PC-3 (cell line): Measurements from ENCODE around the gene ABLIM2. TPM values are rescaled to one million over a fixed set of nuclear protein-coding genes. Genes with fewer than 3 reads are reported as not detected.

Source experiments
- ATAC-seq: fragments of 200-7000 bp; cut with Tn5 transposase; 2 replicates; pipeline ENCODE4 v1.9.1; 2020; ENCODE audit warnings: mild to moderate bottlenecking, moderate library complexity
- BruUV-seq: library from RNA; stranded (reverse); fragments of 400-500 nt; replicated peaks from 2 replicates; lab custom pipeline; 2021; lab: Mats Ljungman, UMichigan
- CTCF ChIA-PET: fragments of 300-600 bp; sonication (Branson Sonifier 250); formaldehyde crosslinking; loops from one replicate; lab custom pipeline; 2022; ENCODE audit warnings: antibody characterized with exemption; lab: Charles Lee
- POLR2A ChIA-PET: fragments of 300-600 bp; sonication (Branson Sonifier 250); formaldehyde crosslinking; loops from one replicate; lab custom pipeline; 2022; ENCODE audit warnings: antibody characterized with exemption; ENCODE audit not compliant: unreplicated experiment; lab: Charles Lee
- DNase-seq: peaks from one replicate; pipeline ENCODE4 v3.0.0-alpha.2; 2015
- H2AFZ ChIP-seq: fragments of 300-600 bp; sonication (generic); 2 replicates; pipeline ENCODE4 v1.6.0; 2016; ENCODE audit warnings: antibody characterized with exemption, low read length
- H3F3A ChIP-seq: fragments of 300-600 bp; sonication (generic); one replicate; pipeline ENCODE4 v1.6.0; 2017; ENCODE audit warnings: antibody characterized with exemption, low read length, control low read depth, mild to moderate bottlenecking; ENCODE audit not compliant: unreplicated experiment
- H3K27ac ChIP-seq: fragments of 300-600 bp; sonication (generic); 2 replicates; pipeline ENCODE4 v1.5.1; 2016; ENCODE audit warnings: mild to moderate bottlenecking, low read length
- H3K27me3 ChIP-seq: fragments of 300-600 bp; sonication (generic); 2 replicates; pipeline ENCODE4 v1.6.1; 2016; ENCODE audit warnings: low read length, mixed read lengths
- H3K36me3 ChIP-seq: fragments of 300-600 bp; sonication (generic); 2 replicates; pipeline ENCODE4 v1.6.1; 2016; ENCODE audit warnings: low read depth, mixed run types, low read length, mixed read lengths
- H3K4me1 ChIP-seq: fragments of 300-600 bp; sonication (generic); 2 replicates; pipeline ENCODE4 v1.5.1; 2016; ENCODE audit warnings: low read length; ENCODE audit not compliant: insufficient read depth
- H3K4me2 ChIP-seq: fragments of 300-600 bp; sonication (generic); 2 replicates; pipeline ENCODE4 v1.6.0; 2016; ENCODE audit warnings: low read length
- H3K4me3 ChIP-seq: fragments of 300-600 bp; sonication (generic); 2 replicates; pipeline ENCODE4 v1.5.1; 2016; ENCODE audit warnings: mild to moderate bottlenecking, low read length, mixed read lengths
- H3K79me2 ChIP-seq: fragments of 300-600 bp; sonication (generic); 2 replicates; pipeline ENCODE4 v1.6.1; 2017; ENCODE audit warnings: low read length, mixed read lengths
- H3K9ac ChIP-seq: fragments of 300-600 bp; sonication (generic); 2 replicates; pipeline ENCODE4 v1.6.0; 2016; ENCODE audit warnings: mild to moderate bottlenecking, low read length
- H3K9me2 ChIP-seq: fragments of 300-600 bp; sonication (generic); replicated peaks from 2 replicates; pipeline ENCODE4 v1.6.1; 2016; ENCODE audit warnings: mixed run types, low read length, mixed read lengths
- H3K9me3 ChIP-seq: fragments of 300-600 bp; sonication (generic); 2 replicates; pipeline ENCODE4 v1.6.1; 2016; ENCODE audit warnings: low read length, mixed read lengths
- H4K20me1 ChIP-seq: fragments of 300-600 bp; sonication (generic); 2 replicates; pipeline ENCODE4 v1.6.1; 2016; ENCODE audit warnings: low read length, mixed read lengths
- CTCF ChIP-seq: fragments of 300-600 bp; sonication (generic); conservative IDR thresholded peaks from 2 replicates; pipeline ENCODE4 v1.5.1; 2017; ENCODE audit warnings: antibody characterized with exemption, low read depth, mild to moderate bottlenecking, low read length
- EZH2 ChIP-seq: fragments of 300-600 bp; sonication (generic); IDR thresholded peaks from one replicate; pipeline ENCODE4 v1.6.1; 2017; ENCODE audit warnings: antibody characterized with exemption, mild to moderate bottlenecking, low read length; ENCODE audit not compliant: unreplicated experiment
- EZH2phosphoT487 ChIP-seq: fragments of 300-600 bp; sonication (generic); IDR thresholded peaks from 2 replicates; pipeline ENCODE4 v1.6.1; 2018; ENCODE audit warnings: mild to moderate bottlenecking, antibody characterized with exemption, low read length, borderline replicate concordance
- intact Hi-C: fragments of 100-400 bp; cut with micrococcal nuclease; formaldehyde crosslinking; loops from 2 replicates; pipeline ENCODE4 v1.9.0; 2023
- total RNA-seq: library from RNA; depleted of rRNA; stranded (reverse); fragments of >200 nt; gene quantifications from 2 replicates; pipeline ENCODE4 v1.2.3, GENCODE V29; 2014

Gene ABLIM2
- total RNA-seq, 1 experiment from 2014 or later, result 3.2 TPM

- H3K9me2 ChIP-seq, result no peaks in the 10 kb centered on the region
- no peaks in the 10 kb centered on the region for H3K9me3 ChIP-seq
- H3K9ac ChIP-seq, result no peak overlapping the region
- H3K36me3 ChIP-seq, result no peaks in the 10 kb centered on the region
- H3K4me1 ChIP-seq, result no peaks in the 10 kb centered on the region
- no peak for DNase-seq
- no peak overlapping the region for H3K27ac ChIP-seq
- no peaks in the 10 kb centered on the region for H3F3A ChIP-seq
- ATAC-seq, result no peak
- POLR2A ChIA-PET, result no interaction called here
- H4K20me1 ChIP-seq, result no peaks in the 10 kb centered on the region
- H3K27me3 ChIP-seq, result no peaks in the 10 kb centered on the region
- no TSS peak for BruUV-seq
- TF ChIP-seq CTCF (no peak), EZH2phosphoT487 (no peak), EZH2 (no peak)
- no peak overlapping the region for H3K4me3 ChIP-seq
- H3K79me2 ChIP-seq, result no peaks in the 10 kb centered on the region
- no peak overlapping the region for H2AFZ ChIP-seq
- intact Hi-C loops, result no loop called here
- CTCF ChIA-PET, result no interaction called here
- H3K4me2 ChIP-seq, result no peak overlapping the region
Measured at GRCh38 chr4:8041868-8042267, 116.7 kb downstream of the ABLIM2 start.

- H3K9me2 ChIP-seq, result no peaks in the 10 kb centered on the region
- intact Hi-C loops, result no loop called here
- no peak overlapping the region for H3K4me2 ChIP-seq
- no peak overlapping the region for H2AFZ ChIP-seq
- no peak for DNase-seq
- no peak overlapping the region for H3K27ac ChIP-seq
- no peaks in the 10 kb centered on the region for H3K27me3 ChIP-seq
- no peak for ATAC-seq
- H3K4me1 ChIP-seq, result no peaks in the 10 kb centered on the region
- no peaks in the 10 kb centered on the region for H3K9me3 ChIP-seq
- H3K9ac ChIP-seq, result no peak overlapping the region
- no peaks in the 10 kb centered on the region for H4K20me1 ChIP-seq
- H3F3A ChIP-seq, result no peaks in the 10 kb centered on the region
- no peaks in the 10 kb centered on the region for H3K79me2 ChIP-seq
- TF ChIP-seq EZH2 (no peak), EZH2phosphoT487 (no peak), CTCF (no peak)
- BruUV-seq, result no TSS peak
- no peaks in the 10 kb centered on the region for H3K36me3 ChIP-seq
- ChIA-PET POLR2A (no interaction called here), CTCF (no interaction called here)
- no peak overlapping the region for H3K4me3 ChIP-seq
Measured at GRCh38 chr4:8041172-8041571, 117.4 kb downstream of the ABLIM2 start.

- no peaks in the 10 kb centered on the region for H3F3A ChIP-seq
- no TSS peak for BruUV-seq
- intact Hi-C loops, result no loop called here
- H3K9me3 ChIP-seq, result no peaks in the 10 kb centered on the region
- H3K4me1 ChIP-seq, result no peaks in the 10 kb centered on the region
- H3K27ac ChIP-seq, result no peak overlapping the region
- no peaks in the 10 kb centered on the region for H3K36me3 ChIP-seq
- DNase-seq (no peak), ATAC-seq (no peak)
- H3K9ac ChIP-seq, result no peak overlapping the region
- H3K79me2 ChIP-seq, result no peaks in the 10 kb centered on the region
- TF ChIP-seq EZH2 (no peak), EZH2phosphoT487 (no peak), CTCF (no peak)
- ChIA-PET POLR2A (no interaction called here), CTCF (no interaction called here)
- H4K20me1 ChIP-seq, result no peaks in the 10 kb centered on the region
- H3K4me2 ChIP-seq, result no peak overlapping the region
- H3K27me3 ChIP-seq, result no peaks in the 10 kb centered on the region
- no peak overlapping the region for H2AFZ ChIP-seq
- H3K9me2 ChIP-seq, result no peaks in the 10 kb centered on the region
- no peak overlapping the region for H3K4me3 ChIP-seq
Measured at GRCh38 chr4:8040607-8041006, 118.0 kb downstream of the ABLIM2 start.
